CD4-positive, alpha-beta T cell treated with Interleukin-17A for 4 hours (primary cell): ENCODE data around the gene ZDHHC6.
"Not testable (repeated sequence)": the region's sequence is repeated elsewhere in the genome, so short reads cannot be mapped to it uniquely, and the experiment has no call there.

Experiments
- DNase-seq: peaks from one replicate; pipeline ENCODE4 v3.0.0-alpha.2; 2020; ENCODE audit warnings: mixed read lengths

Gene ZDHHC6

GRCh38 chr10:112388548-112388947, 58.2 kb downstream of the ZDHHC6 start:
- DNase-seq, result no peak

GRCh38 chr10:112388056-112388455, 58.7 kb downstream of the ZDHHC6 start:
- not testable (repeated sequence) for DNase-seq

DNA sequence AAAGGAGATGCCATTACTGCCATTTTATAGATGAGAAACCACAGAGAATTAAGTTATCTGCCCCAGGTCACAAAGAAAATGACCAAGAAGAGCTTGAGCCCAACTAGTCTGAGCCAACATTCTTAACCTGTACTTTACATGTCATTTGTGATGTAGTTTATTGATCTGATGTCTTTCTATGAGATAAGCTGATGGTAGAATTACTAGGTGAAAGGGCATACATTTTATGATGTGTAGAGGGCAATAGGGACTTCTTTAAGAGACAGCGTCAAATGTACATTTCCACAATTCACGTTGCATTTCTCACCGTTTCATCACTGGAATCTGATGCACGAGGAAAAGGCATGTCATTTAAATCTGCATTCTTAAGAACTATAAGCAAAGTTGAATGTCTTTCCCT, 61.5 kb downstream of the ZDHHC6 start:
- DNase-seq, result no peak

GRCh38 chr10:112384141-112384540, 62.6 kb downstream of the ZDHHC6 start:
- DNase-seq, result no peak

GRCh38 chr10:112383325-112383724, 63.4 kb downstream of the ZDHHC6 start:
- no peak for DNase-seq

- DNase-seq, result no peak
These were observed 64.0 kb downstream of the ZDHHC6 start for GRCh38 chr10:112382515-112383235.
